ENCODE data around the gene CAPZB.

Gene CAPZB

DNA sequence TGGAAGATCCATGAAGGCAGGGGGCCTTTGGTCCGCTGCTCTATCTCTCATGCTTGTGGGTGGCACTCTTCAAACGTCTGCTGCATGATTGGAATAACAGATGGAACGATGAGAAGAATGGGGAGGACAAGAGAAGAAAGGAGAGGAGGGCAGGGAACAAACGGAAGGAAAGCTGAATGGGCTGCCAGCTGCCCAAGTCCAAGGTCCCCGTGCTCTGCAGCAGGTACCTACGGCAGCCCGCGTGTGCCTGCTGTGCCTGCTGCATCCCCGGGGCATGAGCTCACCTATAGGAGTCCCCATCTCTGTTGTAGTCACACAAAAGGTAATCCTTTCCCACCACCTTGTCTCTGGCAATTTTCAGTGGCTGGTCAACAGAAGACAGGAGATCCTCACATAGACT lies 100.1 kb downstream of the CAPZB start:
- DNase-seq (ENCODE audit: low spot score): no peak

- DNase-seq (ENCODE audit: low spot score): peak; percentile 54
These were observed 100.6 kb downstream of the CAPZB start for GRCh38 chr1:19384772-19385187.

- no peak for DNase-seq (ENCODE audit: low spot score)
These were observed 101.2 kb downstream of the CAPZB start for GRCh38 chr1:19384113-19384512.

DNA sequence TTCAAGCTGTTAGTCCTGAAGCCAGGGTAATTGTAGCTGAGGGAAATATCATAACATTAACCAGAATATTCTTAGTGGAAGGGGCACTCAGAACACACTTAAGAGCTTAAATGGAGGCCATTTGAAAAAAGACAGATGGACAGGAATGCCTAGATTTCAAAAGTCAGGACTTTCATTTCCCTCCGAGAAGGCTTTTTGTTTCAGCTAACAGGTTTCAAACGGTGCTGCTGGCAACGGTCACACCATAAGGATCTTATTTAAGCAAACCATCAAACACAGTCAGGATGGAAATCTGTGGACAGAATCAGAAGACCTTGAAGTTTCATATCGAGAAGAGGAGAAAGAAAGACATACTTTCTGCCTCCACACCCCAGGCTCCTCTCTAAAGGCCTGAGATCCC lies 103.1 kb downstream of the CAPZB start:
- no peak for DNase-seq (ENCODE audit: low spot score)

DNA sequence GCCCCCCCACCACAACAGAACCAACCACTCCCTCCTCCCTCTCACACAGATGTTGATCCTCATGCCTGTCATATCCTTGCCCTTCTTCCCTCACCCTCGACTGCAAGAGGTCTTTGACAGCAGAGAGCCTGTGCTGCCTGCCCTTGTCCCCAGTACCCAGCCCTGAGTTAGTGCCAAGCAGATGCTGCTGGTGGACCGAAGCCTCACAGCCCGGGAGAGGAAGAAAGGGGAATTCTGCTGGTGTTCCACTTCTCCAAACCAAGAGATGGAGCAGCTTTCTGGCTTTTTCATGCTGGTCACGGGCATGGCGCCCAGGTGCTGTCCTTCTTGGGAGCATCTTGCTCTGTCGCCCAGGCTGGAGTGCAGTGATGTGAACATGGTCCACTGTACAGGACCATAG lies 104.1 kb downstream of the CAPZB start:
- DNase-seq (ENCODE audit: low spot score): no peak

DNA sequence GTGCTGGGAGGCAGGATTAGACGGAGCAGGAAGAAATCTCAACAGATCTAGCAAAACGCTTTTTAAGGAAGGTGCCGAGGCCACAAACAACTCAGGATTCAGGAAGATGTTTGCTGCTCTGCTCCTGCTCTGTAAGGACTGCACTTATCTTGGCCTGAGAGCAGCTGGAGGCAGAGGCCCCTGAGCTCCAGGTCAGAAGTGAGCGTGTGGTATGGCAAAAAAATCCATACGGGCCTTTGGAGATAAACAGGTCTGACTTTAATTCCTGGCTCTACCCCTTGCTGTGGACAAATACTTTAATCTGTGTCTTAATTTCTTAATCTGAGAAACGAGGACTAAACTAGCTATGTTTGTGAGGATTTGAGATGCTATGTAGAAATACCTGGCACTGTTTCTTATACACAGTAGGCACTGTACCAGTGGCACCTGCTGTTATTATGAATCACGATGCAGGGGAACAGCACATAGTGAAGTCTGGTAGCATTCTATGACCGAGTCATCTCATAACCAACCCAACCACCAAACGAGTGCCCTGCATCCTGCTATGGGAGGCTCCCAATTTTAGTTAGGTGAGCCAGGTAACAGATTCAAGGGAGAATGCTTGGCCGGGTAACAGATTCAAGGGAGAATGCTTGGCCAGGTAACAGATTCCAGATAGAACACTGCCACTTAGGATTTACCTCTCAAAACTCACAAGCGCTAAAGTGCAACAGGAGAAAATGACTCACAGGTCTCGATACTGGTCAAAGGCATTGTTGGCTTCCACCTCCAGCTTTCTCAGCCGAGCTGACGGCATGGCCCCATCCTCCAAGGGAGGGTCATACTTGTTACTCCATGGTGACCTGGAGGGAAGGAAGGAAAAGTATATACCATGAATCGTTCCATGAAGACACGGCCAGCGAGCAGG lies 107.3 kb downstream of the CAPZB start:
- DNase-seq (ENCODE audit: low spot score): no peak

GRCh38 chr1:19376428-19377372 lies 108.6 kb downstream of the CAPZB start:
- no peak for DNase-seq (ENCODE audit: low spot score)

DNA sequence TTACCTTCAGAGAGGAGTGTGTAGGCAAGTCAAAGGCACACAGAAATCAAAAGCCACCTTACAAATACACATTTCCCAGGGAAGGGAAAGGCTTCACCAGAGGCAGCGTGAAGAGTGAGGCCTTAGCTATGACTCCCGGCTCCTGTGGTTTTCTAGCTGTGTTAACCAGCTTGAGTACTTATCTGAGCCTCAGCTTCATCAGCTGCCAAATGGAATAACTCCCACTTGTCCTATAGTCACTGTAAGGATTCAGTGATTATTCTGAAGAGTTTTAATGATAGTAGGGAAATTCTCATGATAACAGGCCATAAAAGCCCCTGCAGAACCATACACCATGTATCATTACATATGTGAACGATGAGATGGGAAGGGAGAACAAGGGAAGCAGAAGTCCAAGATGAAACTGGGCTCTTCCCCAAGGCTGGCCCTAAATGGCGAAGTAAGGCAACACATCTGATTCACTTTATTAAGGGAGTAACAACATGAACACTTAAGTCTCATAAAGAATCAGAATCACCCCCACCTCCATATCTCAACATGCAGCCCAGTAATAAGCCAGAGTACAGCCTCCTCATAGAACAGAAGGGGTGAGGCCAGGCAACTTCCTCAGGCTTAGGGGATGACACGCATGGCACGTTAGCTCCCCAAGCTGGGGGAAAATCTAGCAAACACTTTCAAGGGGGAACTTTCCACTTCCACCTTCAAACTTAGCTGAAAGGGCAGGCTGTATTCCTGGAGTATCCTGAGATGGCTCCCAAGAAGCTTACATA lies 109.5 kb downstream of the CAPZB start:
- no peak for DNase-seq (ENCODE audit: low spot score)

- DNase-seq (ENCODE audit: low spot score): no peak
These were observed 110.4 kb downstream of the CAPZB start for GRCh38 chr1:19374926-19375325.

- no peak for DNase-seq (ENCODE audit: low spot score)
These were observed 111.1 kb downstream of the CAPZB start for GRCh38 chr1:19374083-19374801.

- DNase-seq (ENCODE audit: low spot score): no peak
These were observed 111.9 kb downstream of the CAPZB start for GRCh38 chr1:19373211-19374082.

- no peak for DNase-seq (ENCODE audit: low spot score)
These were observed 112.7 kb downstream of the CAPZB start for GRCh38 chr1:19372602-19373001.

DNA sequence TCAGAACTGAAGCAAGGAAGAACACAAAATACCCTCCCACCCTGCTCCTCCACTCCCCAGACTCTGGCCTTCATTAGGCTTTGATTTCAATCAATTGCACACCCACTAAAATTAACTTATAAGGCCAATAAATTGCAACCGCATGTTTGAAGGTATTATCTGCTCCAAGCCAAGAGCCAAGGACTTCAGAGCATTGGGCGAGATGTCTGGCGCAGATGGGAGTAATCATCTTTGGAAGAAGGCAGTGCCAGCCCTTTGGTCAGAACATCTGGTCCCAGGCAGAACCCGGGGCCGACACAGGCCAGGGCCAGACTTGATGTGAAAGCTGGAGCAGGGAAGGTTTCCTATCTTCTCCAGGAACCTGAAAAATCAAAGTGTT lies 113.2 kb downstream of the CAPZB start:
- no peak for DNase-seq (ENCODE audit: low spot score)

- DNase-seq (ENCODE audit: low spot score): no peak
These were observed 113.9 kb downstream of the CAPZB start for GRCh38 chr1:19371226-19372135.

GRCh38 chr1:19370453-19371170 lies 114.7 kb downstream of the CAPZB start:
- DNase-seq (ENCODE audit: low spot score): no peak

GRCh38 chr1:19369396-19370090 lies 115.8 kb downstream of the CAPZB start:
- DNase-seq (ENCODE audit: low spot score): no peak

DNA sequence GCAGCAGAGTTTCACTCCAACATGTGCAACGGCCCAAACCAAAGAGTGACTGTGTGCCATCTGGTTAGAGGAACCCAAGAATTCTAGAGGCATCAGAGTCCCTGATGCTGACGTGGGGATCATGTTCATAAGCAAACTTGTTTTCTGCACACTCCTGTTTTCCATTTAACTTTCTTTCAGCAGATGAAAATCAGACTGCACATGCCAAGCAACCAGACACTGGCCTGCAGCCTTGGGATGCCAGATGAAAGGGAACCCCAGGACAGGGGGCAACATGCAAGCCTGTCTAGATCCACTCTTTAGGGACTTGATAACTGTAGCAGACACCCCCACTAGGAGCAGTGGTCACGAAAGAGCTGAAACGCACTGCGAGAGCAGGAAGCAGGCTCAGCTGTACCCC lies 116.4 kb downstream of the CAPZB start:
- DNase-seq (ENCODE audit: low spot score): no peak

GRCh38 chr1:19368050-19368449 lies 117.3 kb downstream of the CAPZB start:
- DNase-seq (ENCODE audit: low spot score): no peak
